ENCODE measurements around the gene HDAC4.
A peak's percentile ranks its signal among the peaks of the same experiment; 100 is the strongest.

DNA sequence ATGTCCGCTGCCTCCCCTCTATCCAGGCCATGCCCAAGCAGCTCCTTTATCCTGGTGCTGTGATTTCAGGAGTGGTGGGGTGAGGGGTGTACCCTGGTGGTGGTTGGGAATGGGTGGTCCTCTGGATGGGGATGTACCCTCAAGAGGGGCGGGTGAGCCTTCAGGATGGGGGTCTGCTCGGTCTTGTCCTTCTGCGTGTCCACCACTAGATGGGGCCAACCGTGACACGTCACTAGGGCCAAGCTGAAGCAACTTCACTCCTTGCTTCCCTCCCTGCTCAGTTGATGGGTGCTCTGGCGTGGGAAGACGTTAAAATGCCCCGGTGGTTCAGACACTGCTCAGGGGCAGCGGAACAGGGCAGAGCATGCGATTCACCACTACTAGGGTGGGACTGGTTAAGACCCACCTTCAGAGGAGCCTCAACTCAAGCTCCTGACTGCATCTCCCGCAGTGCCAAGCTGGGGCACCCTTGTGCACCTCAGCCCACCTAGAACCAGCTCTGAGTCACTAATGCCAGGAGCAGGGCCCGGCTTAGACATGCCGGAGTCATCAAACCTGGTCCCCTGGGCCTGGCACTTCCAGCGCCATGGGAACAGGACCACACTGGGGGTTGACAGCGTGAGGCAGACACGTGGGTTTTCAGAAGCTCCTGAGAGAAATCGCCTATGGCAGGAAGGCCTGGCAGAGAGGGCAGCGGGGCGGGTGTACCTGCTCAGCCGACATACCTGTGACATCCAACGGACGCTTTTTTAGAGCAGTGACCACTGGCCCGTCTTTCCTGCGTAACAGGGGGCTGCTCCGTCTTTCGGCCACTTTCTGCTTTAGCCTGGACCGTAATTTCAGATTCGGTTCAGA, 256.7 kb downstream of the HDAC4 start:
- TF ChIP-seq, protein P1, sequence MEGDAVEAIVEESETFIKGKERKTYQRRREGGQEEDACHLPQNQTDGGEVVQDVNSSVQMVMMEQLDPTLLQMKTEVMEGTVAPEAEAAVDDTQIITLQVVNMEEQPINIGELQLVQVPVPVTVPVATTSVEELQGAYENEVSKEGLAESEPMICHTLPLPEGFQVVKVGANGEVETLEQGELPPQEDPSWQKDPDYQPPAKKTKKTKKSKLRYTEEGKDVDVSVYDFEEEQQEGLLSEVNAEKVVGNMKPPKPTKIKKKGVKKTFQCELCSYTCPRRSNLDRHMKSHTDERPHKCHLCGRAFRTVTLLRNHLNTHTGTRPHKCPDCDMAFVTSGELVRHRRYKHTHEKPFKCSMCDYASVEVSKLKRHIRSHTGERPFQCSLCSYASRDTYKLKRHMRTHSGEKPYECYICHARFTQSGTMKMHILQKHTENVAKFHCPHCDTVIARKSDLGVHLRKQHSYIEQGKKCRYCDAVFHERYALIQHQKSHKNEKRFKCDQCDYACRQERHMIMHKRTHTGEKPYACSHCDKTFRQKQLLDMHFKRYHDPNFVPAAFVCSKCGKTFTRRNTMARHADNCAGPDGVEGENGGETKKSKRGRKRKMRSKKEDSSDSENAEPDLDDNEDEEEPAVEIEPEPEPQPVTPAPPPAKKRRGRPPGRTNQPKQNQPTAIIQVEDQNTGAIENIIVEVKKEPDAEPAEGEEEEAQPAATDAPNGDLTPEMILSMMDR (IDR thresholded peaks at IDR 0.05): peak; percentile 71
- no peak for TF ChIP-seq ZFX (IDR thresholded peaks at IDR 0.05; ENCODE audit: borderline replicate concordance)

Data from 22Rv1 (cell line).